Measurements from ENCODE around the gene MAP3K12. TPM values are rescaled to one million over a fixed set of nuclear protein-coding genes. Genes with fewer than 3 reads are reported as not detected.

Gene MAP3K12
- total RNA-seq, 2 donors from 2014 or later, result 4.3 to 30.9 TPM

- H3K27me3 ChIP-seq (replicated peaks; ENCODE audit: insufficient read depth), result no peaks in the 10 kb centered on the region
- intact Hi-C loops (cut with DNase I), result no loop called here
- H3K9me3 ChIP-seq, result no peaks in the 10 kb centered on the region
- WGBS, result 89% methylated on average over 11 of the region's 11 CpGs
- DNase-seq (ENCODE audit: low spot score), result no peak
- no peak overlapping the region for H3K4me3 ChIP-seq
- peaks cover 45 to 61% of the 10 kb centered on the region in 2 donors for H3K36me3 ChIP-seq
- H3K4me1 ChIP-seq (replicated peaks), result peaks cover 3% of the 10 kb centered on the region
- TF ChIP-seq POLR2A (IDR thresholded peaks at IDR 0.05), result no peak
- no peak for TF ChIP-seq POLR2AphosphoS5 (IDR thresholded peaks at IDR 0.05)
- no peak for TF ChIP-seq CTCF (IDR thresholded peaks at IDR 0.05)
- no peak overlapping the region for H3K27ac ChIP-seq
Measured at GRCh38 chr12:53464685-53465418, 34.4 kb downstream of the MAP3K12 start.

- Histone ChIP-seq H3K4me3 (no peak overlapping the region), H3K4me1 (replicated peaks) (peaks cover 3% of the 10 kb centered on the region), H3K36me3 (peaks cover 39 to 62% of the 10 kb centered on the region in 2 donors), H3K9me3 (no peaks in the 10 kb centered on the region), H3K27ac (no peak overlapping the region), H3K27me3 (replicated peaks; ENCODE audit: insufficient read depth) (no peaks in the 10 kb centered on the region)
- TF ChIP-seq POLR2A (IDR thresholded peaks at IDR 0.05) (no peak), CTCF (IDR thresholded peaks at IDR 0.05) (no peak), POLR2AphosphoS5 (IDR thresholded peaks at IDR 0.05) (no peak)
- WGBS, result 49% methylated on average over 5 of the region's 5 CpGs
- no peak for DNase-seq (ENCODE audit: low spot score)
- intact Hi-C loops (cut with DNase I), result no loop called here
Measured at GRCh38 chr12:53463802-53464560, 35.3 kb downstream of the MAP3K12 start.

DNA sequence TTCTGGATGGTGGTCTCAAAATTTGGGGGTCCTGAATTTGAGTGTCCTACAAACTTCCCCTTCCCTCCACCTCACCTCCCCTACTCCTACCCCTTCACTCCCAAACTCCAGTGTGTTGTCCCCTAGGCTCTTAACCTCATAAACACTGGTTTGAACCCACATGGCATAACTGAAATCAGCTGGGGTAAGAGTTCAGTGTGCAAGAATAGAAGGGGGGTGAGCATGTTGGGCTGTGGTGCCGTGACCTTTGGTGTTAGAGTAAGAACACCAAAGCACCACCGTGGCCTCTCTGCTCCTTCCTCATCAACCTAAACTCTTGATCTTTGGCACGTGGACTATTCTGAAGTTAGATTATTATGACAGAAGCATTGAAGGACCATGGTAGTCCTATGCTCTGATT is 36.3 kb downstream of the MAP3K12 start:
- Histone ChIP-seq H3K27me3 (replicated peaks; ENCODE audit: insufficient read depth) (no peaks in the 10 kb centered on the region), H3K4me1 (replicated peaks) (peaks cover 3% of the 10 kb centered on the region), H3K4me3 (no peak overlapping the region), H3K36me3 (peaks cover 37 to 69% of the 10 kb centered on the region in 2 donors), H3K27ac (no peak overlapping the region), H3K9me3 (no peaks in the 10 kb centered on the region)
- intact Hi-C loops (cut with DNase I), result no loop called here
- 71% methylated on average over 3 of the region's 3 CpGs for WGBS
- no peak for DNase-seq (ENCODE audit: low spot score)
- no peak for TF ChIP-seq CTCF (IDR thresholded peaks at IDR 0.05)
- no peak for TF ChIP-seq POLR2A (IDR thresholded peaks at IDR 0.05)
- TF ChIP-seq POLR2AphosphoS5 (IDR thresholded peaks at IDR 0.05), result no peak

GRCh38 chr12:53461591-53461990 is 37.7 kb downstream of the MAP3K12 start:
- no peaks in the 10 kb centered on the region for H3K9me3 ChIP-seq
- peaks cover 3% of the 10 kb centered on the region for H3K4me1 ChIP-seq (replicated peaks)
- H3K4me3 ChIP-seq, result no peak overlapping the region
- no peaks in the 10 kb centered on the region for H3K27me3 ChIP-seq (replicated peaks; ENCODE audit: insufficient read depth)
- no peak for DNase-seq (ENCODE audit: low spot score)
- peaks cover 33 to 76% of the 10 kb centered on the region in 2 donors for H3K36me3 ChIP-seq
- no peak for TF ChIP-seq POLR2AphosphoS5 (IDR thresholded peaks at IDR 0.05)
- TF ChIP-seq POLR2A (IDR thresholded peaks at IDR 0.05), result no peak
- TF ChIP-seq CTCF (IDR thresholded peaks at IDR 0.05), result no peak
- no peak overlapping the region for H3K27ac ChIP-seq
- WGBS, result 84% methylated on average over 8 of the region's 8 CpGs
- intact Hi-C loops (cut with DNase I), result no loop called here
